BJ (cell line): ENCODE results near the gene ZNF197. TPM values are rescaled to one million over a fixed set of nuclear protein-coding genes. Genes with fewer than 3 reads are reported as not detected.
"Not testable (repeated sequence)": the region's sequence is repeated elsewhere in the genome, so short reads cannot be mapped to it uniquely, and the experiment has no call there.

Experiments
- CTCF ChIA-PET: fragments of 350-600 bp; formaldehyde crosslinking; extraction: SDS; loops from one replicate; lab custom pipeline; 2021; ENCODE audit warnings: antibody characterized with exemption, inconsistent platforms; lab: Yijun Ruan, JAX
- POLR2A ChIA-PET: fragments of 300-600 bp; sonication (Branson Sonifier 250); formaldehyde crosslinking; extraction: SDS; loops from one replicate; lab custom pipeline; 2021; ENCODE audit warnings: antibody characterized with exemption; lab: Charles Lee
- DNase-seq: peaks from one replicate; pipeline ENCODE4 v3.0.0-alpha.2; 2011; ENCODE audit warnings: low read depth
- H3K27me3 ChIP-seq: 2 replicates; pipeline ENCODE4 v1.6.0; 2011; ENCODE audit warnings: low read length; ENCODE audit not compliant: control insufficient read depth, insufficient read depth
- H3K36me3 ChIP-seq: 2 replicates; pipeline ENCODE4 v1.5.1; 2011; ENCODE audit warnings: low read length; ENCODE audit not compliant: control insufficient read depth, insufficient read depth
- H3K4me3 ChIP-seq: 2 replicates; pipeline ENCODE4 v1.5.1; 2011; ENCODE audit warnings: low read depth, mild to moderate bottlenecking, control low read depth, low read length
- CTCF ChIP-seq: IDR thresholded peaks from 2 replicates; pipeline ENCODE4 v1.5.1; 2011; ENCODE audit warnings: low read depth, mild to moderate bottlenecking, control low read depth, inconsistent platforms, low read length, moderate library complexity; ENCODE audit not compliant: insufficient read depth
- polyA plus RNA-seq: library from polyadenylated mRNA; depleted of rRNA; stranded (reverse); fragments of >200 nt; gene quantifications from 2 replicates; pipeline ENCODE4 v1.2.3, GENCODE V29; 2011

The ZNF197 gene
- polyA plus RNA-seq, 1 experiment = 6.8 TPM

- no peak for DNase-seq
- CTCF ChIA-PET = no interaction called here
- POLR2A ChIA-PET = no interaction called here
- no peak for TF ChIP-seq CTCF
- H3K27me3 ChIP-seq = no peaks in the 10 kb centered on the region
- peaks cover 4% of the 10 kb centered on the region for H3K36me3 ChIP-seq
- no peak overlapping the region for H3K4me3 ChIP-seq
Observed at GRCh38 chr3:44665173-44665572, 40.3 kb downstream of the ZNF197 start.

GRCh38 chr3:44666346-44666745, 41.5 kb downstream of the ZNF197 start:
- no peak for TF ChIP-seq CTCF
- ChIA-PET CTCF (no interaction called here), POLR2A (no interaction called here)
- Histone ChIP-seq H3K36me3 (no peaks in the 10 kb centered on the region; the same call in none of the 2 replicates), H3K27me3 (no peaks in the 10 kb centered on the region), H3K4me3 (no peak overlapping the region)
- DNase-seq = no peak

- H3K4me3 ChIP-seq = no peak overlapping the region
- ChIA-PET CTCF (no interaction called here), POLR2A (no interaction called here)
- TF ChIP-seq CTCF = no peak
- no peaks in the 10 kb centered on the region for H3K27me3 ChIP-seq
- H3K36me3 ChIP-seq = no peaks in the 10 kb centered on the region; the same call in 1 of the 2 replicates
- no peak for DNase-seq
Observed at GRCh38 chr3:44669760-44670159, 44.9 kb downstream of the ZNF197 start.

- CTCF ChIA-PET = interaction anchor here (0.6 kb wide), 1 partner anchor 97 kb away, joined by 5 read pairs; no protein-coding TSS in a partner anchor
- H3K27me3 ChIP-seq, H3K36me3 ChIP-seq, DNase-seq, H3K4me3 ChIP-seq, POLR2A ChIA-PET: not testable (repeated sequence)
Observed at GRCh38 chr3:44673466-44673865, 48.6 kb downstream of the ZNF197 start.

- H3K4me3 ChIP-seq = no peak overlapping the region
- no peaks in the 10 kb centered on the region; the same call in 1 of the 2 replicates for H3K36me3 ChIP-seq
- no peaks in the 10 kb centered on the region for H3K27me3 ChIP-seq
- ChIA-PET CTCF (no interaction called here), POLR2A (no interaction called here)
- no peak for DNase-seq
- TF ChIP-seq CTCF = no peak
Observed at GRCh38 chr3:44674211-44674610, 49.4 kb downstream of the ZNF197 start.

GRCh38 chr3:44678480-44679116, 53.8 kb downstream of the ZNF197 start:
- POLR2A ChIA-PET = no interaction called here
- no peak for DNase-seq

More at GRCh38 chr3:44678480-44679116, 53.8 kb downstream of the ZNF197 start:
- Histone ChIP-seq H3K27me3 (no peaks in the 10 kb centered on the region), H3K4me3 (no peak overlapping the region), H3K36me3 (no peaks in the 10 kb centered on the region)
- TF ChIP-seq CTCF = no peak
- CTCF ChIA-PET = no interaction called here
